ENCODE results near the gene THSD7A. TPM values are rescaled to one million over a fixed set of nuclear protein-coding genes. Genes with fewer than 3 reads are reported as not detected.

Gene THSD7A
- total RNA-seq, 1 experiment from 2014 or later, result 4.0 TPM

GRCh38 chr7:11416641-11417458 is 415.1 kb downstream of the THSD7A start:
- Histone ChIP-seq H3K27me3 (ENCODE audit: insufficient read depth, low read depth) (no peaks in the 10 kb centered on the region), H3K27ac (no peak overlapping the region), H3K79me2 (ENCODE audit: low read depth) (no peaks in the 10 kb centered on the region), H3K36me3 (ENCODE audit: low read depth) (no peaks in the 10 kb centered on the region), H3F3A (ENCODE audit: insufficient read depth, low read depth) (no peaks in the 10 kb centered on the region), H3K9me2 (ENCODE audit: insufficient read depth) (no peaks in the 10 kb centered on the region), H4K20me1 (ENCODE audit: insufficient read depth) (no peaks in the 10 kb centered on the region), H3K9me3 (ENCODE audit: insufficient read depth, low read depth) (no peaks in the 10 kb centered on the region), H3K4me1 (replicated peaks; ENCODE audit: insufficient read depth) (0 out of 2 replicates have a peak, but pooled peaks cover 4% of the 10 kb centered on the region), H3K4me2 (no peak overlapping the region), H2AFZ (no peak overlapping the region), H3K4me3 (no peak overlapping the region)
- ChIA-PET CTCF (no interaction called here), POLR2A (ENCODE audit: unreplicated experiment) (no interaction called here)
- intact Hi-C loops (cut with micrococcal nuclease; ENCODE audit: unreplicated experiment), result no loop called here
- TF ChIP-seq EZH2 (IDR thresholded peaks at IDR 0.05; ENCODE audit: low read depth) (no peak), CTCF (conservative IDR thresholded peaks at IDR 0.05) (no peak)
- BruUV-seq (replicated peaks), result no TSS peak
- no peak for DNase-seq

GRCh38 chr7:11415101-11415500 is 416.9 kb downstream of the THSD7A start:
- ChIA-PET POLR2A (ENCODE audit: unreplicated experiment) (no interaction called here), CTCF (no interaction called here)
- intact Hi-C loops (cut with micrococcal nuclease; ENCODE audit: unreplicated experiment), result no loop called here
- Histone ChIP-seq H3K27ac (no peak overlapping the region), H3K27me3 (ENCODE audit: insufficient read depth, low read depth) (no peaks in the 10 kb centered on the region), H2AFZ (peak overlapping the region; percentile 37; the same call in 1 of the 2 replicates), H3K79me2 (ENCODE audit: low read depth) (no peaks in the 10 kb centered on the region), H3K4me1 (replicated peaks; ENCODE audit: insufficient read depth) (0 out of 2 replicates have a peak, but pooled peaks cover 4% of the 10 kb centered on the region), H3K9me3 (ENCODE audit: insufficient read depth, low read depth) (no peaks in the 10 kb centered on the region), H3K9me2 (ENCODE audit: insufficient read depth) (no peaks in the 10 kb centered on the region), H3K36me3 (ENCODE audit: low read depth) (no peaks in the 10 kb centered on the region), H3K4me2 (no peak overlapping the region), H4K20me1 (ENCODE audit: insufficient read depth) (no peaks in the 10 kb centered on the region), H3K4me3 (no peak overlapping the region), H3F3A (ENCODE audit: insufficient read depth, low read depth) (no peaks in the 10 kb centered on the region)
- peak in 1 of 2 experiments; percentile 57 for DNase-seq
- no TSS peak for BruUV-seq (replicated peaks)
- TF ChIP-seq EZH2 (IDR thresholded peaks at IDR 0.05; ENCODE audit: low read depth) (no peak), CTCF (conservative IDR thresholded peaks at IDR 0.05) (no peak)

GRCh38 chr7:11413901-11414300 is 418.1 kb downstream of the THSD7A start:
- Histone ChIP-seq H3K36me3 (ENCODE audit: low read depth) (no peaks in the 10 kb centered on the region), H3K27me3 (ENCODE audit: insufficient read depth, low read depth) (no peaks in the 10 kb centered on the region), H3K79me2 (ENCODE audit: low read depth) (no peaks in the 10 kb centered on the region), H3F3A (ENCODE audit: insufficient read depth, low read depth) (no peaks in the 10 kb centered on the region), H3K9me3 (ENCODE audit: insufficient read depth, low read depth) (no peaks in the 10 kb centered on the region), H3K27ac (no peak overlapping the region), H2AFZ (no peak overlapping the region), H3K4me3 (no peak overlapping the region), H4K20me1 (ENCODE audit: insufficient read depth) (no peaks in the 10 kb centered on the region), H3K4me1 (replicated peaks; ENCODE audit: insufficient read depth) (0 out of 2 replicates have a peak, but pooled peaks cover 4% of the 10 kb centered on the region), H3K4me2 (no peak overlapping the region), H3K9me2 (ENCODE audit: insufficient read depth) (0 out of 2 replicates have a peak, but pooled peaks cover 3% of the 10 kb centered on the region)
- no TSS peak for BruUV-seq (replicated peaks)
- intact Hi-C loops (cut with micrococcal nuclease; ENCODE audit: unreplicated experiment), result no loop called here
- CTCF ChIA-PET, result no interaction called here
- no peak for DNase-seq
- TF ChIP-seq CTCF (conservative IDR thresholded peaks at IDR 0.05) (no peak), EZH2 (IDR thresholded peaks at IDR 0.05; ENCODE audit: low read depth) (no peak)
- POLR2A ChIA-PET (ENCODE audit: unreplicated experiment), result no interaction called here
